CD14-positive monocyte (primary cell): Measurements from ENCODE around the gene IFIH1. TPM values are rescaled to one million over a fixed set of nuclear protein-coding genes. Genes with fewer than 3 reads are reported as not detected.

ENCODE experiments used
- DNase-seq, 3 donors: peaks; one replicate each; pipeline ENCODE4 v3.0.0-alpha.2; 2011 to 2022
- H2AFZ ChIP-seq: 2 replicates; pipeline ENCODE4 v1.6.0; 2012; ENCODE audit warnings: mild to moderate bottlenecking, low read depth, low read length, inconsistent platforms; ENCODE audit not compliant: insufficient read depth, poor library complexity, severe bottlenecking
- H3K27ac ChIP-seq, 2 donors: 1 replicate in 1 of 2; 2 replicates in 1 of 2; pipeline ENCODE4 v1.5.1; 2012 to 2013; ENCODE audit warnings: low read length in 2 of 2, control low read depth in 1 of 2, inconsistent platforms in 1 of 2, low read depth in 1 of 2, mild to moderate bottlenecking in 1 of 2
- H3K27me3 ChIP-seq, 2 donors: one replicate each; pipeline versions ENCODE4 v1.6.0 to v1.6.1; 2011 to 2013; ENCODE audit warnings: low read length in 2 of 2; ENCODE audit not compliant: control insufficient read depth in 2 of 2, insufficient read depth in 2 of 2
- H3K36me3 ChIP-seq, 2 donors: replicated peaks in 1 of 2; 1 replicate in 1 of 2; 2 replicates in 1 of 2; pipeline versions ENCODE4 v1.5.1 to v1.6.1; 2012 to 2013; ENCODE audit warnings: low read length in 2 of 2, control low read depth in 1 of 2, inconsistent platforms in 1 of 2, mild to moderate bottlenecking in 1 of 2; ENCODE audit not compliant: insufficient read depth in 2 of 2, control insufficient read depth in 1 of 2
- H3K4me1 ChIP-seq, 2 donors: 1 replicate in 1 of 2; 2 replicates in 1 of 2; pipeline versions ENCODE4 v1.5.1 to v1.6.1; 2012 to 2013; ENCODE audit warnings: low read length in 2 of 2, control low read depth in 1 of 2, inconsistent platforms in 1 of 2, mild to moderate bottlenecking in 1 of 2, moderate library complexity in 1 of 2; ENCODE audit not compliant: insufficient read depth in 2 of 2, control insufficient read depth in 1 of 2
- H3K4me2 ChIP-seq: replicated peaks from 2 replicates; pipeline ENCODE3; 2012; ENCODE audit warnings: low read length, moderate library complexity, mild to moderate bottlenecking; ENCODE audit not compliant: poor library complexity, severe bottlenecking; ENCODE audit errors: extremely low read depth
- H3K4me3 ChIP-seq, 3 experiments: fragments of 200-600 bp in 1 of 3; sonication (generic) in 1 of 3; replicated peaks in 1 of 3; 1 replicate in 2 of 3; 2 replicates in 1 of 3; pipeline ENCODE4 v1.5.1; 2011 to 2013; ENCODE audit warnings: low read length in 3 of 3, mild to moderate bottlenecking in 3 of 3, control low read depth in 2 of 3, low read depth in 2 of 3, inconsistent platforms in 1 of 3, moderate library complexity in 1 of 3
- H3K79me2 ChIP-seq: 2 replicates; pipeline ENCODE4 v1.6.0; 2012; ENCODE audit warnings: mild to moderate bottlenecking, control low read depth, inconsistent platforms, low read length, moderate library complexity; ENCODE audit not compliant: insufficient read depth
- H3K9ac ChIP-seq: 2 replicates; pipeline ENCODE4 v1.6.0; 2017; ENCODE audit warnings: low read length, mild to moderate bottlenecking; ENCODE audit not compliant: insufficient read depth, poor library complexity, severe bottlenecking
- H3K9me3 ChIP-seq, 2 donors: replicated peaks in 1 of 2; 1 replicate in 1 of 2; 2 replicates in 1 of 2; pipeline versions ENCODE4 v1.5.1 to v1.6.1; 2012 to 2013; ENCODE audit warnings: low read length in 2 of 2, control low read depth in 1 of 2; ENCODE audit not compliant: control insufficient read depth in 1 of 2, insufficient read depth in 1 of 2
- H4K20me1 ChIP-seq: 2 replicates; pipeline ENCODE4 v1.6.0; 2012; ENCODE audit warnings: mild to moderate bottlenecking, low read length, control low read depth, moderate library complexity; ENCODE audit not compliant: insufficient read depth
- H3K27ac Mint-ChIP-seq, 7 donors: one replicate each; pipeline ENCODE4 v1.8.0; 2020; ENCODE audit warnings: mild to moderate bottlenecking in 7 of 7, mixed read lengths in 7 of 7, moderate library complexity in 6 of 7, inconsistent platforms in 2 of 7
- H3K27me3 Mint-ChIP-seq, 3 donors: one replicate each; pipeline ENCODE4 v1.8.0; 2021 to 2022; ENCODE audit warnings: low read depth in 3 of 3, mild to moderate bottlenecking in 3 of 3, mixed read lengths in 3 of 3, moderate library complexity in 3 of 3, inconsistent platforms in 1 of 3
- H3K36me3 Mint-ChIP-seq, 2 donors: one replicate each; pipeline ENCODE4 v1.8.0; 2020; ENCODE audit warnings: mixed read lengths in 2 of 2, inconsistent platforms in 1 of 2, mild to moderate bottlenecking in 1 of 2
- H3K4me1 Mint-ChIP-seq: one replicate; pipeline ENCODE4 v1.8.0; 2020; ENCODE audit warnings: mild to moderate bottlenecking, mixed read lengths
- H3K4me3 Mint-ChIP-seq, 2 donors: one replicate each; pipeline ENCODE4 v1.8.0; 2020; ENCODE audit warnings: mild to moderate bottlenecking in 2 of 2, mixed read lengths in 2 of 2, moderate library complexity in 1 of 2
- H3K9me3 Mint-ChIP-seq, 7 donors: one replicate each; pipeline ENCODE4 v1.8.0; 2020 to 2022; ENCODE audit warnings: mixed read lengths in 7 of 7, mild to moderate bottlenecking in 6 of 7, moderate library complexity in 6 of 7, inconsistent platforms in 2 of 7
- WGBS: methylation state at CpG from one replicate; pipeline ENCODE4 v1.1.5; 2013; ENCODE audit warnings: missing lambda C conversion rate; ENCODE audit not compliant: insufficient coverage; 5-methylcytosine and 5-hydroxymethylcytosine counted together
- intact Hi-C, 2 donors: fragments of 100-400 bp; cut with micrococcal nuclease; formaldehyde crosslinking; loops; one replicate each; pipeline versions ENCODE4 v1.15.0 to v1.15.1; 2023
- polyA plus RNA-seq, 3 donors: library from polyadenylated mRNA; depleted of rRNA in 1 of 3; unstranded in 2 of 3; stranded (reverse) in 1 of 3; fragments of 300-500 nt in 2 of 3; fragments of >200 nt in 1 of 3; fragmentation: Illumina TruSeq in 2 of 3; gene quantifications; 1 replicate in 2 of 3; 2 replicates in 1 of 3; pipeline ENCODE4 v1.2.3, GENCODE V29; 2012 to 2021
- TF ChIP-seq, protein P1 (sequence below): fragments of 200-600 bp; IDR thresholded peaks from one replicate; pipeline ENCODE4 v1.8.0; 2022; ENCODE audit warnings: antibody characterized with exemption, mild to moderate bottlenecking

IFIH1 gene
- polyA plus RNA-seq, 3 donors: 11.6 to 17.6 (median 17.1) TPM

DNA sequence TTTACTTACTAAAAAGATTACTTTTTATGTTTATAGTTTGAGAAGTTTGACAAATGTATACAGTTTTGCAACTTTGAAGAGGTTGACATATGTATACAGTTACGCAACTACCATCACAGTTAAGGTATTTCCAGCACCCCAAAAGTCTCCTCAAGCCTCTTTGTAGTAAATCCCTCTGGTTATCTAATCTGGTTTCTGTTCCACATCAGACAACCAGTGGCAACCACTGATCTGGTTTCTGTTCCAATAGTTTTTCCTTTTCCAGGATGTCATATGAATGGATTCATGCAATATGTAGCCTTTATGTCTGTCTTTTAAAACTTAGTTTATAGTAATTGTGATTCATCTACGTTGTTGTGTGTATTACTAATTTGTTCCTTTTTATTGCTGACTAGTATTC, 23.5 kb downstream of the IFIH1 start:
- intact Hi-C loops: no loop called here
- peaks cover 10% of the 10 kb centered on the region for H3K4me1 Mint-ChIP-seq
- no peak overlapping the region for H3K4me3 ChIP-seq
- peaks cover 25 to 56% of the 10 kb centered on the region in 2 donors for H3K36me3 ChIP-seq
- H3K9me3 ChIP-seq: no peaks in the 10 kb centered on the region
- H3K9me3 Mint-ChIP-seq: no peaks in the 10 kb centered on the region
- no peaks in the 10 kb centered on the region for H3K27me3 ChIP-seq
- H3K27me3 Mint-ChIP-seq: no peaks in the 10 kb centered on the region
- DNase-seq: no peak
- H4K20me1 ChIP-seq: peaks cover 16% of the 10 kb centered on the region
- H3K79me2 ChIP-seq: no peaks in the 10 kb centered on the region
- no peak overlapping the region for H3K4me2 ChIP-seq
- WGBS: no CpG with 5 or more reads among the region's 2 CpGs
- peaks cover 3 to 4% of the 10 kb centered on the region in 2 donors for H3K4me1 ChIP-seq
- H3K4me3 Mint-ChIP-seq: no peak overlapping the region
- no peak overlapping the region for H3K27ac Mint-ChIP-seq
- TF ChIP-seq, protein P1, sequence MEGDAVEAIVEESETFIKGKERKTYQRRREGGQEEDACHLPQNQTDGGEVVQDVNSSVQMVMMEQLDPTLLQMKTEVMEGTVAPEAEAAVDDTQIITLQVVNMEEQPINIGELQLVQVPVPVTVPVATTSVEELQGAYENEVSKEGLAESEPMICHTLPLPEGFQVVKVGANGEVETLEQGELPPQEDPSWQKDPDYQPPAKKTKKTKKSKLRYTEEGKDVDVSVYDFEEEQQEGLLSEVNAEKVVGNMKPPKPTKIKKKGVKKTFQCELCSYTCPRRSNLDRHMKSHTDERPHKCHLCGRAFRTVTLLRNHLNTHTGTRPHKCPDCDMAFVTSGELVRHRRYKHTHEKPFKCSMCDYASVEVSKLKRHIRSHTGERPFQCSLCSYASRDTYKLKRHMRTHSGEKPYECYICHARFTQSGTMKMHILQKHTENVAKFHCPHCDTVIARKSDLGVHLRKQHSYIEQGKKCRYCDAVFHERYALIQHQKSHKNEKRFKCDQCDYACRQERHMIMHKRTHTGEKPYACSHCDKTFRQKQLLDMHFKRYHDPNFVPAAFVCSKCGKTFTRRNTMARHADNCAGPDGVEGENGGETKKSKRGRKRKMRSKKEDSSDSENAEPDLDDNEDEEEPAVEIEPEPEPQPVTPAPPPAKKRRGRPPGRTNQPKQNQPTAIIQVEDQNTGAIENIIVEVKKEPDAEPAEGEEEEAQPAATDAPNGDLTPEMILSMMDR: no peak
- H3K36me3 Mint-ChIP-seq: peaks cover 15 to 23% of the 10 kb centered on the region in 2 donors
- no peak overlapping the region for H2AFZ ChIP-seq
- no peak overlapping the region for H3K9ac ChIP-seq
- H3K27ac ChIP-seq: no peak overlapping the region

DNA sequence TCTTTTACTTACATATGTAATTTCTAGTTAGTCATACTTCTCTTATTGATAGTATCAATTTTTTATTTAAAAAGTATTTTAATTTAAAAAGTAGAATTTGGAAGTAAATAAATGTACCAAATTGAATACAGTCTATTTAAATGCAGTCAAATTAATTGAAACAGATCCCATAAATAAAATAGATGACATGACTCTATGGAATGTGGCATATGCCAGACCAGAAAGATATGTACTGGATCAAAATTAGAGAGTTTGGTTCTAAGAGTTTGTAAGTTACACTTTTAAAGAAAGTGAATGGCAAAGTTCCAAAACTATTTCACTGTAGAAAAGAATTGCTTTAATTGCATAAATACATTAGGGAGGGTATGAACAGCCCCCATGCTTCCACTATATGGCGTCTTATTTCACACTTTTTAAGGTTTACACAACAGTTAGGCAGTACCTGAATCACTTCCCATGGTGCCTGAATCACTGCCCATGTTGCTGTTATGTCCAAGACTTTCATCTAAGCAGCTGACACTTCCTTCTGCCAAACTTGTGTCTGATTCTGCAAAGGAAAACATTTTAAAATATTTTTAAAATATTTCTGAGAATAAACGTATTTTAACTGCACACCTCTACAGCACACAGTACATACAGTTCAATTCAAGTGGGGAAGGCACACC, 25.2 kb downstream of the IFIH1 start:
- no peaks in the 10 kb centered on the region for H3K9me3 ChIP-seq
- no peak overlapping the region for H2AFZ ChIP-seq
- H3K27ac ChIP-seq: no peak overlapping the region
- H3K79me2 ChIP-seq: no peaks in the 10 kb centered on the region
- no peak overlapping the region for H3K4me3 ChIP-seq
- peaks cover 14% of the 10 kb centered on the region for H3K4me1 Mint-ChIP-seq
- H3K4me2 ChIP-seq: no peak overlapping the region
- no CpG with 5 or more reads among the region's 2 CpGs for WGBS
- H4K20me1 ChIP-seq: peaks cover 13% of the 10 kb centered on the region
- no peak overlapping the region for H3K9ac ChIP-seq
- TF ChIP-seq, protein P1: no peak
- H3K27me3 Mint-ChIP-seq: no peaks in the 10 kb centered on the region
- DNase-seq: no peak
- H3K36me3 ChIP-seq: peaks cover 21 to 41% of the 10 kb centered on the region in 2 donors
- H3K36me3 Mint-ChIP-seq: peaks cover 17 to 25% of the 10 kb centered on the region in 2 donors
- no peaks in the 10 kb centered on the region for H3K27me3 ChIP-seq
- no peaks in the 10 kb centered on the region for H3K9me3 Mint-ChIP-seq
- H3K27ac Mint-ChIP-seq: no peak overlapping the region
- H3K4me1 ChIP-seq: peaks cover 2 to 3% of the 10 kb centered on the region in 2 donors
- intact Hi-C loops: no loop called here
- H3K4me3 Mint-ChIP-seq: no peak overlapping the region
